ENCODE measurements around the gene KCNJ12.
"Not testable (repeated sequence)": the region's sequence is repeated elsewhere in the genome, so short reads cannot be mapped to it uniquely, and the experiment has no call there.

Gene KCNJ12

GRCh38 chr17:21349358-21350050, 26.7 kb upstream of the KCNJ12 start:
- not testable (repeated sequence) for DNase-seq (ENCODE audit: low read depth in 3 of 3)

- not testable (repeated sequence) for DNase-seq (ENCODE audit: low read depth in 3 of 3)
These were observed 25.7 kb upstream of the KCNJ12 start for GRCh38 chr17:21350495-21350894.

- no peak for DNase-seq (ENCODE audit: low read depth in 3 of 3)
These were observed 24.6 kb upstream of the KCNJ12 start for GRCh38 chr17:21351366-21352065.

DNA sequence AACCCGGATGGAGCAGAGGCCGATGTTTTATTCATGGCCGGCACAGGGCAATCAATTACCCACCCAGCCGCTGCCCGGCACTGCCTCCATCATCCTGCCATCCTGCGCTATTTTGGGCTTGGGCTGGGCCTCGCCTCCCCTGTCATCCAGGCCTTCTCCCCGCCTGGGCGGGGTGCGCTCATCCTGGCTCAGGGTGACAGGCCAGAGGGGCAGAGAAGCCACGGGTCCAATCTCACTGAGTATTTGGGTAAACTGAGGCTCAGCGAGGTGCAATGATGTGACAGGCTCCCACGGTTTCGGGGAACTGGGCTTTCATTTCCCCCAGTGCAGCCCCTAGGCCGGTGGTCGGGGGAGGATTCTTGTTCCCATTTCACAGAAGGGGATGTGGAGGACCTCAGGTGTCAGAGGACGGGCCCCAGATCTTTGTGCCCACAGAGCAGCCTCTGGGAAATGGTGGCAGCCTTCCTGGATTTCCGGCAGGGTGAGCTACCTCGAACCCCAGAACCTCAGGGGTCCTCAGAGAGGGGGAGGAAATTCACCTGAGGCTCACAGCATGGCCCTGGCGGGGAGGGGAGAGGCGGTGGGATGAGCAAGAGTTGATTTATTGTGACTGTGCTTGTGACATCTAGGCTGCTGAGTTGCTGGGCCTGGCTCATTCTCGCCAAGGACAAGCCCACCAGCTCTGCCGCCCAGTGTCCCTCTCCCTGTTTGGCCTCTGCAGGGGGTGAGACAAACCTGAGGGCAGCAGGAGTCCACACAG, 23.8 kb upstream of the KCNJ12 start:
- no peak for DNase-seq (ENCODE audit: low read depth in 3 of 3)

DNA sequence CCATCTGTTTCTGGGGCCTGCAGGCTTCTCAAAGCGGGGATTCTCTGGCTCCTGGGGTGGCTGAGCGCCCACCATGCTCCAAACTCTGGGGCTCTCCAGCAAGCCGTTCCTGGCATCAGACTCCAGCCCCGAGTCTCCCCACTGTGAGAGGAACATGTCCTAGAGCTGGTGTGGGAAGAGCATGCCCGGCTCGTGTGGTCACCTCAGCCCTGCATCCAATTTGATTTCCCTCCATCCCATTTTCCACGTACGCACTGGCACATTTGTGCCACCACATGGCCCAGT, 23.2 kb upstream of the KCNJ12 start:
- DNase-seq (ENCODE audit: low read depth in 3 of 3), result no peak

DNA sequence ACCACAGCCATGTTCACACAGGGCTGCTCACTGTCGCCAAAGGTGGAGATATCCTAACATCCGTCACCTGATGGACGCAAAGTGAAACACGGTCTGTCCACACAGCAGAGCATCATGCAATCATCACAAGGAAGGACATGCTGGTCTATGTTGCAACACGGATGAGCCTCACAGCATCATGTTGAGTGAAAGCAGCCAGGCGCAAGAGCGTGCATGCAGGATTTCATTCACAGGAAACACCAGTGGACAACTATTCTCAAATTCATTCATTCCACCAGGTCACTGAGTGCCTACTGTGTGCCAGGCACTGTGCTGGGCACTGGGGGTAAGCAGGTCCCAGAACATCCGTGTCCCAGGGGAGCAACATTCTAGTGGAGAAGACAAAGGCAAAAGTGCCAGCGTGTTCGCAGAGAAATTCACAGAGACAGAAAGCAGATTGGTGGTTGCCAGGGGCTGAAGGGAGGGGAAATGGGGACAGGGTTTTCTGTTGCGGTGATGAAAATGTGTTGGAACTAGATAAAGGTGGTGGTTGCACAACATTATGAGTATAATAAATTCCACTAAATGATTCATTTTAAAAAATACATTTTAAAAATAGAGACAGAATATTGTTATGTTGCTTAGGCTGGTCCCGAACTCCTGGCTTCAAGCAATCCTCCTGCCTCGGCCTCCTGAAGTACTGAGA, 22.7 kb upstream of the KCNJ12 start:
- DNase-seq (ENCODE audit: low read depth in 3 of 3), result no peak

- DNase-seq (ENCODE audit: low read depth in 3 of 3), result no peak
These were observed 21.3 kb upstream of the KCNJ12 start for GRCh38 chr17:21354796-21355385.

DNA sequence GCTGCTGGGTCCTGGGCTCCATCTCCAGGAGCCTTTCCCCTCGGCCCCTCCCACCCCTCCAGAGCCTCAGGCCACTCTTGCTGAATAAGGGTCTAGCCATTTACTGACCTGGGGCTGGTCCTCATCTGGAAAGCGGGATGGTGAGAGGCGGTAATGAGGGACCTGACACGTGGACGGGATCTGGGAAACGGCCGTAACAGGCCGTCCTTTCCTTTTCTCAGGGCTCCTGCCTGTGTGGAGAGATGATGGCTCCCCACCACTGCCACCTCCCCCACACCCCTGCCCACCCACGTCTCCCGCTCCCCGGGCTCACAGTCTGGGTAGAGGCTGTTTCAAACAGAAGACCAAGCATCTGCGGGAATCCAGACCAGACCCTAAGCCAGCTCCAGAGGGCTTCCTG, 20.6 kb upstream of the KCNJ12 start:
- no peak for DNase-seq (ENCODE audit: low read depth in 3 of 3)

DNA sequence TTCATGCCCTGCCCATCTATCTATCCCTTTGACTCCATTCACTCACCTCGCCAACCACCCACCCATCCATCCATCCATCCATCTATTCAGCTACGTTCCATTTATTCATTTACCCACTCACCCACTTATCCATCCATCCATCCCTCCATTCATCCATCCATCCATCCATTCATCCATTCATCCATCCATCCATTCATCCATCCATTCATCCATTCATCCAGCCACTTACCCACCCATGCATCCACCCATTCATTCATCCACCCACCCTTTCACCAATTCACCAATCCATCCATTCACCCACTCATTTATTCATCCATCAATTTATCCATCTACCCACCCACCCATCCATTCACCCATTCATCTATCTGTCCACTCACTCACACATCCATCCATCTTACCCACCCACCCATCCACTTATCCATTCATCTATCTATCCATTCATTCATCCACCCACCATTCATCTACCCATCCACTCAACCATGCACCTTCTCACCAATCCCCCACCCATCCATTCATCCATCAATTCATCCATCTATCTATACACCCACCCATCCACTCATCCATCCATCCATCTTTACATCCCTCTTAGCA, 19.5 kb upstream of the KCNJ12 start:
- DNase-seq (ENCODE audit: low read depth in 3 of 3), result no peak

- no peak for DNase-seq (ENCODE audit: low read depth in 3 of 3)
These were observed 18.9 kb upstream of the KCNJ12 start for GRCh38 chr17:21357281-21357680.

GRCh38 chr17:21357696-21358656, 18.2 kb upstream of the KCNJ12 start:
- no peak for DNase-seq (ENCODE audit: low read depth in 3 of 3)

- DNase-seq (ENCODE audit: low read depth in 3 of 3), result no peak
These were observed 17.3 kb upstream of the KCNJ12 start for GRCh38 chr17:21358682-21359482.

GRCh38 chr17:21359483-21359840, 16.7 kb upstream of the KCNJ12 start:
- no peak for DNase-seq (ENCODE audit: low read depth in 3 of 3)

GRCh38 chr17:21360048-21360447, 16.1 kb upstream of the KCNJ12 start:
- no peak for DNase-seq (ENCODE audit: low read depth in 3 of 3)

GRCh38 chr17:21361020-21361809, 14.9 kb upstream of the KCNJ12 start:
- no peak for DNase-seq (ENCODE audit: low read depth in 3 of 3)

GRCh38 chr17:21362331-21362931, 13.7 kb upstream of the KCNJ12 start:
- no peak for DNase-seq (ENCODE audit: low read depth in 3 of 3)

DNA sequence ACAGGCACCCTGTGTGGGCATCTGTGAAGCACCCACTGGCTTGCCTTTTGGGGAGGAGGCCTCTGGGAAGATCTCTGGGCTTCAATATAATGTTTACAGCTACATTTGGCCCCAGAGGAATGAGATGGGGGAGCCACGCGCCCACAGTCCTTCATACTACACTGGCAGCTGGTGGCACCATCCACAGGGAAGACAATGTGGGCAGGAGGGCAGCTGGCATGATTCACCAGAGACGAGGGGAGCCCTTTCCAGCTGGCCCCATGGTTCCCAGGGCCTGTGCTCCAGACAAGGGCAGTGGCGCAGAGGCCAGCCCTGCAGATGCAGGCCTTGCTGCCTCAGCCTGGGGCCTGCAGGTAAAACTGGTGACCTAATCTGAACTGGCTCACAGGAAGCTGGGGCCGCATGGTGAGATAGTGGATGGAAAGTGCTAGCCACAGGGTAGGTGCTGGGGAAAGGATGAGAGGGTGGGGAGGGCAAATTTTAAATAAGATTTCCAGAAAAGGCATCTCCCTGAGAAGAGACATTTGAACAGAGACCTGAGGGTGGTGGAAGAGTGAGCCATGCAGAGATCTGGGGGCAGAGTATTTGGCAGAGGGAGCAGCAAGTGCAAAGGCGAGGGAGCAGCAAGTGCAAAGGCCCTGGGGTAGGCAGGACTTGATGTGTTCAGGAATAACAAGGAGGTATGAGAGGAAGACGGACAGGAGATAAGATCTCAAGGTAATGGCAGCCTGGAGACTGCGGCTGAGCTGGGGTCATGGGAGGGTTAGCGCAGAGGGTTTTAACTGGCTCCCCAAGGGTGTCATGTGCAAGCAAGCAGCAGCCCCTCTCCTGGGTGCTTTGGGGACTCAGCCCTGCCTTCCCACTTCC, 12.1 kb upstream of the KCNJ12 start:
- DNase-seq (ENCODE audit: low read depth in 3 of 3), result no peak

DNA sequence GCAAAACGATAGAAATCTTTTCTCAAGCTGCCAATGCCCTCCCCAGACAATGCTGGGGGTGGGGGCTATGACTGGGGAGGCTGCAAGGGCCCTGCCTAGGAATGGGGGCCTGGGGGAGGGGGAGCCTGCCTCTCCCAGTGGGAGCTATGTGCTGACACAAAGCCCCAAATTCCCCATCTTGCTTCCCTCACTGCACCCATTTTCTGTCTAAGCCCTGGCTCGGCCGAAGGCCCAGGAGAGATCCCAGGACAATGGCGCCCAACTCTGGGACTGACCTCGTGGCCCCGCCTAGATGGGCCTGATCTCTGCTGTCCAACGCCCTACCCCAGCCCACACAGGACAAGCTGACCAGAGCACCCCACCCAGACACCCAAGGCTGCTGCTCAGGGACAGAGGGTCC, 11.1 kb upstream of the KCNJ12 start:
- DNase-seq (ENCODE audit: low read depth in 3 of 3), result no peak

Measured in stimulated activated CD4-positive, alpha-beta T cell treated with anti-CD3 and anti-CD28 coated beads, TNF-alpha, amount 100 ng/mL, for 48 hours (primary cell).